Liver (tissue), 9 donors: ENCODE measurements around the gene AGBL4. TPM values are rescaled to one million over a fixed set of nuclear protein-coding genes. Genes with fewer than 3 reads are reported as not detected.

ENCODE experiments used
- DNase-seq: peaks from one replicate; pipeline ENCODE4 v3.0.0-alpha.2; 2017; ENCODE audit warnings: low spot score
- H3K27ac ChIP-seq, 2 donors: one replicate each; pipeline ENCODE4 v1.7.0; 2013; ENCODE audit warnings: inconsistent platforms in 2 of 2, low read length in 2 of 2, control low read depth in 1 of 2, low read depth in 1 of 2, mild to moderate bottlenecking in 1 of 2
- H3K27me3 ChIP-seq, 4 donors: one replicate each; pipeline versions ENCODE4 v1.6.1 to v1.7.0; 2013; ENCODE audit warnings: low read length in 3 of 4, inconsistent platforms in 1 of 4, mild to moderate bottlenecking in 1 of 4, moderate library complexity in 1 of 4; ENCODE audit not compliant: control insufficient read depth in 4 of 4, insufficient read depth in 4 of 4
- H3K36me3 ChIP-seq, 4 donors: one replicate each; pipeline versions ENCODE4 v1.6.1 to v1.7.0; 2013; ENCODE audit warnings: low read length in 3 of 4, mild to moderate bottlenecking in 3 of 4, low read depth in 1 of 4, moderate library complexity in 1 of 4; ENCODE audit not compliant: control insufficient read depth in 4 of 4, insufficient read depth in 3 of 4
- H3K4me1 ChIP-seq, 4 donors: one replicate each; pipeline versions ENCODE4 v1.6.1 to v1.7.0; 2013; ENCODE audit warnings: low read length in 3 of 4, mild to moderate bottlenecking in 3 of 4, moderate library complexity in 1 of 4; ENCODE audit not compliant: control insufficient read depth in 4 of 4, insufficient read depth in 4 of 4
- H3K4me3 ChIP-seq, 3 donors: one replicate each; pipeline versions ENCODE4 v1.6.1 to v1.7.0; 2013; ENCODE audit warnings: low read length in 3 of 3, control low read depth in 1 of 3, low read depth in 1 of 3, mild to moderate bottlenecking in 1 of 3
- H3K9ac ChIP-seq, 2 donors: one replicate each; pipeline ENCODE4 v1.7.0; 2013; ENCODE audit warnings: low read length in 2 of 2, mild to moderate bottlenecking in 2 of 2, moderate library complexity in 2 of 2, control low read depth in 1 of 2, low read depth in 1 of 2
- H3K9me3 ChIP-seq, 4 donors: one replicate each; pipeline versions ENCODE4 v1.6.1 to v1.7.0; 2013; ENCODE audit warnings: low read length in 3 of 4; ENCODE audit not compliant: control insufficient read depth in 4 of 4
- ATF3 ChIP-seq: IDR thresholded peaks from 2 replicates; pipeline ENCODE4 v1.6.1; 2016; ENCODE audit warnings: antibody characterized with exemption
- CTCF ChIP-seq: fragments of 150-350 bp; IDR thresholded peaks from 2 replicates; pipeline ENCODE4 v1.5.1; 2017; ENCODE audit warnings: improper control_type of control experiment, low read depth, low read length; ENCODE audit not compliant: missing input control
- EGR1 ChIP-seq, 2 donors: IDR thresholded peaks; 2 replicates each; pipeline ENCODE4 v1.6.1; 2016 to 2018; ENCODE audit warnings: antibody characterized with exemption in 2 of 2, low read depth in 2 of 2
- FOXA1 ChIP-seq: IDR thresholded peaks from 2 replicates; pipeline ENCODE4 v1.6.1; 2016; ENCODE audit warnings: antibody characterized with exemption
- FOXA2 ChIP-seq: IDR thresholded peaks from 2 replicates; pipeline ENCODE4 v1.6.1; 2016; ENCODE audit warnings: antibody characterized with exemption
- GABPA ChIP-seq, 2 donors: IDR thresholded peaks in 1 of 2; conservative IDR thresholded peaks in 1 of 2; 2 replicates each; pipeline ENCODE4 v1.6.1; 2016; ENCODE audit warnings: antibody characterized with exemption in 2 of 2, mild to moderate bottlenecking in 1 of 2, moderate library complexity in 1 of 2
- HNF4A ChIP-seq, 2 donors: conservative IDR thresholded peaks; 2 replicates each; pipeline ENCODE4 v1.6.1; 2016; ENCODE audit warnings: antibody characterized with exemption in 2 of 2, mild to moderate bottlenecking in 2 of 2
- HNF4G ChIP-seq: IDR thresholded peaks from 2 replicates; pipeline ENCODE4 v1.6.1; 2016; ENCODE audit warnings: antibody characterized with exemption
- JUND ChIP-seq, 2 donors: IDR thresholded peaks; 2 replicates each; pipeline ENCODE4 v1.6.1; 2016; ENCODE audit warnings: antibody characterized with exemption in 2 of 2
- NR2F2 ChIP-seq: IDR thresholded peaks from 2 replicates; pipeline ENCODE4 v1.6.1; 2016; ENCODE audit warnings: antibody characterized with exemption
- RAD21 ChIP-seq, 2 donors: IDR thresholded peaks; 2 replicates each; pipeline ENCODE4 v1.6.1; 2016; ENCODE audit warnings: antibody characterized with exemption in 2 of 2, mild to moderate bottlenecking in 2 of 2
- RXRA ChIP-seq, 2 donors: IDR thresholded peaks; 2 replicates each; pipeline ENCODE4 v1.6.1; 2017 to 2018; ENCODE audit warnings: antibody characterized with exemption in 2 of 2, mild to moderate bottlenecking in 1 of 2
- SP1 ChIP-seq: IDR thresholded peaks from 2 replicates; pipeline ENCODE4 v1.6.1; 2018; ENCODE audit warnings: antibody characterized with exemption, mild to moderate bottlenecking
- TAF1 ChIP-seq: conservative IDR thresholded peaks from 2 replicates; pipeline ENCODE4 v1.6.1; 2016; ENCODE audit warnings: antibody characterized with exemption, mild to moderate bottlenecking
- YY1 ChIP-seq: IDR thresholded peaks from 2 replicates; pipeline ENCODE4 v1.6.1; 2016; ENCODE audit warnings: antibody characterized with exemption, mild to moderate bottlenecking
- ZBTB33 ChIP-seq: IDR thresholded peaks from 2 replicates; pipeline ENCODE4 v1.6.1; 2016; ENCODE audit warnings: antibody characterized with exemption
- polyA plus RNA-seq, 2 donors: library from polyadenylated mRNA; stranded (reverse) in 1 of 2; unstranded in 1 of 2; fragments of 200-250 nt in 1 of 2; fragments of >200 nt in 1 of 2; fragmentation: Nextera tagmentation in 1 of 2; extraction: Ambion mirVana in 1 of 2; gene quantifications; one replicate each; pipeline versions ENCODE4 v1.2.1 to v1.2.3, GENCODE V29; 2013 to 2015
- total RNA-seq, 2 donors: library from RNA; depleted of rRNA; stranded (reverse); fragments of >200 nt; gene quantifications; one replicate each; pipeline ENCODE4 v1.2.3, GENCODE V29; 2014
- TF ChIP-seq, protein P1 (sequence below): IDR thresholded peaks from 2 replicates; pipeline ENCODE4 v1.6.1; 2016; ENCODE audit warnings: antibody characterized with exemption, mild to moderate bottlenecking
- TF ChIP-seq, protein P2 (sequence below): IDR thresholded peaks from 2 replicates; pipeline ENCODE4 v1.6.1; 2016; ENCODE audit warnings: antibody characterized with exemption
- donor health status: healthy.
- donor health status: healthy.
- donor health status: healthy.
- donor health status: healthy.
- donor health status: healthy.

AGBL4 gene
- total and polyA plus RNA-seq, 4 donors: 0.75 to 0.76 TPM; not detected in 2

DNA sequence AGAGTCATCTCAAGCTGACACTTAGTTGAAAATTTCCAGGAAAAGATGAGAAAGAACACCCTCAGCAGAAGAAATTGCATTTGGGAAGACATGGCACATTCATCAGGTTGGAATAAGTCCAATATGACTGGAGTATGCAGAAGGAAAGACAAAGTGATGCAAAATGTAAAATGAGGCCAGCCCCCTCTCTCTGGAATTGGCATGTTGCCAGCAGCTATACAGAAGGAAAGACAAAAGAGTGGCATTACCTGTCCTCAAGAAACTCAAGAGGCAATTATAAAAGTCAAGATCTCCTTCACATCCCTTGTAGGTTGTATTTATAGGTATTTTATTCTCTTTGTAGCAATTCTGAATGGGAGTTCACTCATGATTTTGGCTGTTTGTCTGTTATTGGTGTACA is 426.3 kb downstream of the AGBL4 start:
- no peak for TF ChIP-seq JUND (IDR thresholded peaks at IDR 0.05)
- TF ChIP-seq YY1: no peak
- TF ChIP-seq, protein P1, sequence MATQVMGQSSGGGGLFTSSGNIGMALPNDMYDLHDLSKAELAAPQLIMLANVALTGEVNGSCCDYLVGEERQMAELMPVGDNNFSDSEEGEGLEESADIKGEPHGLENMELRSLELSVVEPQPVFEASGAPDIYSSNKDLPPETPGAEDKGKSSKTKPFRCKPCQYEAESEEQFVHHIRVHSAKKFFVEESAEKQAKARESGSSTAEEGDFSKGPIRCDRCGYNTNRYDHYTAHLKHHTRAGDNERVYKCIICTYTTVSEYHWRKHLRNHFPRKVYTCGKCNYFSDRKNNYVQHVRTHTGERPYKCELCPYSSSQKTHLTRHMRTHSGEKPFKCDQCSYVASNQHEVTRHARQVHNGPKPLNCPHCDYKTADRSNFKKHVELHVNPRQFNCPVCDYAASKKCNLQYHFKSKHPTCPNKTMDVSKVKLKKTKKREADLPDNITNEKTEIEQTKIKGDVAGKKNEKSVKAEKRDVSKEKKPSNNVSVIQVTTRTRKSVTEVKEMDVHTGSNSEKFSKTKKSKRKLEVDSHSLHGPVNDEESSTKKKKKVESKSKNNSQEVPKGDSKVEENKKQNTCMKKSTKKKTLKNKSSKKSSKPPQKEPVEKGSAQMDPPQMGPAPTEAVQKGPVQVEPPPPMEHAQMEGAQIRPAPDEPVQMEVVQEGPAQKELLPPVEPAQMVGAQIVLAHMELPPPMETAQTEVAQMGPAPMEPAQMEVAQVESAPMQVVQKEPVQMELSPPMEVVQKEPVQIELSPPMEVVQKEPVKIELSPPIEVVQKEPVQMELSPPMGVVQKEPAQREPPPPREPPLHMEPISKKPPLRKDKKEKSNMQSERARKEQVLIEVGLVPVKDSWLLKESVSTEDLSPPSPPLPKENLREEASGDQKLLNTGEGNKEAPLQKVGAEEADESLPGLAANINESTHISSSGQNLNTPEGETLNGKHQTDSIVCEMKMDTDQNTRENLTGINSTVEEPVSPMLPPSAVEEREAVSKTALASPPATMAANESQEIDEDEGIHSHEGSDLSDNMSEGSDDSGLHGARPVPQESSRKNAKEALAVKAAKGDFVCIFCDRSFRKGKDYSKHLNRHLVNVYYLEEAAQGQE: no peak
- no peak for TF ChIP-seq RAD21 (IDR thresholded peaks at IDR 0.05)
- TF ChIP-seq ATF3: no peak
- no peak for TF ChIP-seq TAF1
- TF ChIP-seq FOXA1: no peak
- no peak for TF ChIP-seq NR2F2
- TF ChIP-seq HNF4A (conservative IDR thresholded peaks at IDR 0.05): no peak
- no peak for TF ChIP-seq SP1
- TF ChIP-seq, protein P2, sequence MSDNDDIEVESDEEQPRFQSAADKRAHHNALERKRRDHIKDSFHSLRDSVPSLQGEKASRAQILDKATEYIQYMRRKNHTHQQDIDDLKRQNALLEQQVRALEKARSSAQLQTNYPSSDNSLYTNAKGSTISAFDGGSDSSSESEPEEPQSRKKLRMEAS: no peak
- TF ChIP-seq EGR1 (IDR thresholded peaks at IDR 0.05; ENCODE audit: low read depth in 2 of 2): no peak
- no peak for TF ChIP-seq HNF4G
- TF ChIP-seq RXRA (IDR thresholded peaks at IDR 0.05): no peak
- TF ChIP-seq FOXA2: no peak
- TF ChIP-seq CTCF: no peak
- TF ChIP-seq ZBTB33: no peak
- TF ChIP-seq GABPA (IDR thresholded peaks at IDR 0.05 in 1 of 2, conservative IDR thresholded peaks at IDR 0.05 in 1 of 2): no peak
- H3K9ac ChIP-seq: no peak overlapping the region
- H3K36me3 ChIP-seq: no peaks in the 10 kb centered on the region
- DNase-seq: no peak
- H3K27me3 ChIP-seq: peaks cover 0 to 3% (median 0%) of the 10 kb centered on the region in 4 donors
- H3K9me3 ChIP-seq: peaks cover 0 to 2% (median 0%) of the 10 kb centered on the region in 4 donors
- H3K4me1 ChIP-seq: no peaks in the 10 kb centered on the region
- H3K4me3 ChIP-seq: no peak overlapping the region
- H3K27ac ChIP-seq: no peak overlapping the region
